HG03521 (cell line): ENCODE data around the gene GYPA.
"Not testable (repeated sequence)": the region's sequence is repeated elsewhere in the genome, so short reads cannot be mapped to it uniquely, and the experiment has no call there.

Source experiments
- ATAC-seq: cut with Tn5 transposase; IDR thresholded peaks from one replicate; pipeline ENCODE4 v1.9.1; 2021; ENCODE audit warnings: mild to moderate bottlenecking, moderate library complexity; ENCODE audit not compliant: unreplicated experiment

Gene GYPA

DNA sequence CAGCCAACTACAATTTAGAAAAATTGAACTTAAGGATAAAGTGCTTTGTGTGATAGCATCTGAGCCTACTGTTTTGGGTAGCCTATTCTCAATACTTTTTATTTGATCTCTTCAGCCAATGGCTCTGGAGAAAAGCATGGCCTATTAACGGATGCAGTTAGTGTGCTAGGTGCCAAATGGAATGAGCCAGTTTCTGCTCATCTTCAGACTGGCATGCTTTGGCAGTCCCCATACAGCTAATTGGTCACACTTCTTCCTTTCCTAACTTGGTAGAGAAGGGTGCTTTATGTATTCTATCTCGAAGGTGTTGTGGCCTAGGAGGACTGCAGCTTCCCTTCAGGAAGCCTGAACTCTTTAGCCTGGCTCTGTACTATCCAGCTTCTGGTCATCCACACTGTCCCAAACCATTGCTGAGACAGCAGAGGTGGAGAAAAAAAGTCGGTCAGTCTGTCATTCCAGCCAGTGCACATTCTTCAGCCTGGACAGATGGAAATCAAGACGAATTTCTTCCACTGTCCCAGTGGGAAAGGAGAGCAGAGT, 11.1 kb downstream of the GYPA start:
- ATAC-seq: not testable (repeated sequence)

DNA sequence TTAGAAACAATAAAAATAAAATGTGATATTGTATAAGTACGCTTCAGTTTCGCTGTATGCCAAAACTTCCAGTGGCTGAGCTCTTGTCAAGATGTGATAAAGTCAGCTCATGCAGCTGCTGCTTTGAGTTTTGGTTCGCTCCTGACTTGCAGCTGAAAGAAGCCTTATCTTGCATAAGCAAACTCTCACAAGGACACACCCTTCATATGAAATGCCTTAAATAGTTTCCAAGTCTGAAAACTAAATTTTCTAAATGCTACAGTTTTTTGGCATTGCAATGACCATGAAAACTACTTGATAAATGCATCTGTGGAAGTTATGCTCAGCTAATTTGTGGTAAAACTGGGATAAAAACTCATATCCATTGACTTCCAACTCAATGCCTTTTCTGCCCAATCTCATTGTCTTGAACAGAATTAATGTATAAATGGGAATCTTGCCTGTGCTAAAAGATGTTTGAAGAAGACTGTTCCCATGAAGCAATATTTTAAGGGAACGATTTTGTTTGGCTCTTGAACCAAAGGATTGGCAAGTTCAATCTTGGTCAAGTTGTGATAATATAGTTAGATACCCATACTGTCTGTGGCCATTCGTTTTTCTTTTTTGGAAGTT, 11.7 kb downstream of the GYPA start:
- not testable (repeated sequence) for ATAC-seq

DNA sequence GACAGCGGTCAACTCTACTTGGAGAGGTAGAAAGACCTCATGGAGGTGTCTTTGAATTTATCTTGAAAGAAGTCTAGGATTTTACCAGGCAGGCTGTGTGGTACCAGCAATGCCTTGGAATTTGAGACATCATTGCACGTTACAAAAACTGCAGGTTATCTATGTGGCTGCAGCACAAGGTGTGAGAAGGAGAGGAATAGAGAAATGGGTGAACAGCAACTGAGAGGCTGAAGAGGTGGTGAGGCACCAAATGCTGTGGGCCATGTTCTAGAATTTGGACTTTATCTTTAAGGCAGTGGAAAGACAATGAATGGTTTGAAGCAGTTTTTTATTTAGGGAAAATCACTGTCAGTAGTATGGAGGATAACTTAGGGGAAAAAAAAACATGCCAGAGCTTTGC, 15.4 kb downstream of the GYPA start:
- not testable (repeated sequence) for ATAC-seq

DNA sequence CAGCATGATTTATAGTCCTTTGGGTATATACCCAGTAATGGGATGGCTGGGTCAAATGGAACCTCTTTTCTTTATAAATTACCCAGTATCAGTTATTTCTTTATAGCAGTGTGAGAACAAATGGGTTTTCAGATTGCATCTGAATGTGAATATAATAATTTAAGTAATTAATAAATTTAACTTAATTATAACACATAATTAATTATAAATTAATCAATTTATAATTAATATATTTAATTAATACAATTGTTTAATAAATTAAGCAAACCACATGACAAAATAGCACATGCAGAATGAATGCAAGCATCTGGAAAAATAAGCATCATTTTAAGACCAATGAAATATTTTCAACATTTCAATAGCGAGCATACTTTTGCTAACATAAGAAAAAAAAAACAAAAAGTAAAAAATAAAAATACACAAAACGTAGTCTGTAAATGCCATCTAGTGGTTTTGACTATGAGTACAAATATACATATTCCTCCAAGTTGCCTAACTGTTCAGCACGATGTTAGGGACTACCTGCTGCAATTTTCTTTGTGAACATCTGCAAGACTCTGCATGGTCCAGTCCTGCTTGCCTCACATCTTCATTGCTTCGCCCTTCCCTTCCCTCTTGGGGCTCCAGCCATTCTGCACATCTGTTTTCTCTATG, 16.4 kb downstream of the GYPA start:
- ATAC-seq: not testable (repeated sequence)

DNA sequence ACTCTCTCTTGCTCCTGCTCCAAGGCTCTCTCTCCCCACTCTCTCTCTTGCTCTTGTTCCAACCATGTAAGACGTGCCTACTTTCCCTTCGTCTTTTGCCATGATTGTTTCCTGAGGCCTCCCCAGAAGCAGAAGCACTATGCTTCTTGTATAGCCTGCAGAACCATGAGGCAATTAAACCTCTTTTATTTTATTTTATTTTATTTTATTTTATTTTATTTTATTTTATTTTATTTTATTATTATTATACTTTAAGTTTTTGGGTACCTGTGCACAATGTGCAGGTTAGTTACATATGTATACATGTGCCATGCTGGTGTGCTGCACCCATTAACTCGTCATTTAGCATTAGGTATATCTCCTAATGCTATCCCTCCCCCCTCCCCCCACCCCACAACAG, 17.2 kb downstream of the GYPA start:
- ATAC-seq: not testable (repeated sequence)

DNA sequence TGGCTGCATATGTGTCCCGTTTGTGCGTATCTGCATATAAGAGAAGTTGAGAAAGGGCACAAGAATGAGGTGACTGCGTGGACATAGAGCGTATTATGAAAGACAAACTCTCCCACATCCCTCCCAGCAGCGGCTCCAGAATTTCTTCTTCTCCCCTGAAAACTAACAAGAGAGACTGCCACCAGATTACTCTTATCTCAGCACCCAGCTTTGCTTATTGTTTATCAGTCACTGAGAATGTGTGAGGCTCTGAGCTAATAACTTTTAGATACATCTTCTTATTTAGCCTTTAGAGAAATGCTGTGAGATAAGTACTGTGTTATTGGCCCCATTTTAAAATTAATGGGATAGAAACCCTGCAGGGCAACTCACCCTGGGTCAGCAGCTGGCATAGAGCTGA, 20.8 kb downstream of the GYPA start:
- ATAC-seq: not testable (repeated sequence)

DNA sequence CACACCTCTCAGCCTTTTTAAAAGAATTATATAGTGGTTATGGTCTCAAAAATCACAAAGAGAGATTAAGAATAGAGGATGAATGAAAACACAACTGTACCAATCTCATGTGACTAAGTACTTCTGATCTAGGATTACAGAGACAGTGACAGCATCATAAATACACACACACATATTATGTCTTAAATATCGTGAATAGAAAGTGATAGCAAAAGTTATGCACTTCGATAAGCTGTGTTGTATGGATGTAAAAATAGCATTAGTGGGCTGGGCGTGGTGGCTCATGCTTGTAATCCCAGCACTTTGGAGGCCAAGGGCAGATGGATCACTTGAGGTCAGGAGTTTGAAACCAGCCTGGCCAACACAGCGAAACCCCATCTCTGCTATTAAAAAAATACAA, 25.0 kb downstream of the GYPA start:
- no peak for ATAC-seq

DNA sequence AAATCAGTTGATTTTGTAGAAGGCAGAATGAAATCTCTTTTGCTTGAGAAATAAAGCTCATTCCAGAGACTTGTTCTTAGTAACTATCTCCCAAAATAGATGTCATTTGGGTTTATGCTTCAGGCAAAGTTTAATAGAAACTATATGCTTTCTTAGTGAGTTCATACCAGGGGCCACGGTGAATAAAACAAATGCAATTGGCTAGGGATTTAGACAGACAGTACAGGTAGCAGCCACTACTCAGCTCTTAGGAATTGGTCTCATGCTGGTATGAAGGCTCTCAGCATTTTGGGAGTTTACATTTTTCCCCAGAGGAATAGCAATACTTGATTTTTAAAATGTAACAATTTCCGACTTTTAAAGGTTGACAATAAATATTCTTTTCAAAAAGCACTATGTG, 27.0 kb downstream of the GYPA start:
- no peak for ATAC-seq

DNA sequence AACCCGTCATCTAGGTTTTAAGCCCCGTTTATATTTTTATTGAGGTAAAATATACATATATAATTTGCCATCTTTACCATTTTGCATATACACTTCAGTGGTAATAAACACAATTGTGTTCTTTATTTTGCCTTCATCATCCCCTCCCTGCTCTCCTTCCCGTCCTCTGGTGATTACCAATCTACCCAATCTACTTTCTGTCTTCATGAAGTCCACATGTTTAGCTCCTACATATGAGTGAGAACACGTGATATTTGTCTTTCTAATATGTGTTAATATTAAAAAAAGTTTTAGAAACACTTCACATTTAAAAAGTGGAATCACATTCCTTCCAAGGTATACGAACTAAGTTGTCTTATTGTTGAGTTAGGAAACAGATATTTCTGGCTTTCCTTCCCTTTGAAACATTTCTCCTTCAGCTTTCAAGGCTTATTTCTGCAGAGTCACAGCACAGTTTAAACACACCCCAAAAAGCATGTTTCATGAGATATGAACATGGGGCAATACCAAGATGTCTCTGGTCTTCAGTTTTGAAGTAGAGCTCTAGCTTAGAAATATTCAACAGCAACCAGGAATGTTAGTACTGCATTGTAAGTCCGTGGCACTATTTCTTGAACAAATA, 35.9 kb downstream of the GYPA start:
- ATAC-seq: no peak

DNA sequence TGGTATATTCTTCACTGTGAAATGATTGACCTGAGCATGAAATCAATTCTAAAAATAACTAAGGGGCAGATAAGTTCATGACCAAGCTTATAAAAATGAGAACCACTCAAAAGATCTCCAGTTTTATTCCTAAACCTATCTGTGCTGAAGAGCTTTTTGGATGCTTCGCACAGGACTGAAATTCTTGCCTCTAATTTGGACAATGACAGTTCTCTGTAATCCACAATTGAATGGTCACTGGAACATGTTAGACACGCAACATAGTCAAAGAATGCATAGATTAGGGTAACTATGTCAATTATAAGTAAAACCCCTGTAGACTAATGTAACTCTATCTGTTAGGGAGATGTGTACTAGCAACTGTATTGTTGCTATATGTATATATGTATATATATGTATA, 42.7 kb downstream of the GYPA start:
- ATAC-seq: not testable (repeated sequence)

DNA sequence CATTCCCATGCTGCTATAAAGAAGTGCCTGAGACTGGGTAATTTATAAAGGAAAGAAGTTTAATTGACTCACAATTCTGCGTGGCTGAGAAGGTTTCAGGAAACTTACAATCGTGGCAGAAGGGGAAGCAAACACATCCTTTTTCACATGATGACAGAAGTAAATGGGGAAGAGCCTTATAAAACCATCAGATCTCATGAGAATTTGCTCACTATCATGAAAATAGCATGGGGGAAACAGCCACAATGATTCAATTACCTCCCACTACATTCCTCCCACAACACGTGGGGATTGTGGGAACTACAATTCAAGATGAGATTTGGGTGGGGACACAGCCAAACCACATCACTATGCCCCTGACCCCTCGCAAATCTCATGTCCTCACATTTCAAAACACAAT, 46.5 kb downstream of the GYPA start:
- not testable (repeated sequence) for ATAC-seq

DNA sequence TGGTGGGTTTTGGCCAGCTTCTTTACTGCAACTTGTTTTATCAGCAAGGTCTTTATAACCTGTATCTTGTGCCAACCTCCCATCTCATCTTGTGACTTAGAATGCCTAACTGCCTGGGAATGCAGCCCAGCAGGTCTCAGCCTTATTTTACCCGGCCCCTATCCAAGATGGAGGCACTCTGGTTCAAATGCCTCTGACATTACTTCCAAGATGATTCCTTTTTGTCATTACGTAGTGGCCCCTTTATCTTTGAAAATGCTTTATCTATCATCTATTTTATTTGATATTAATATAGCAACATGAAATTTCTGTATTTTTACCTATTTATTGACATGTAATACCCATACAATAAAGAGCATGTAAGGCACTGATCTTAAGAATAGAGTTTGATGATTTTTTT, 49.3 kb downstream of the GYPA start:
- not testable (repeated sequence) for ATAC-seq

DNA sequence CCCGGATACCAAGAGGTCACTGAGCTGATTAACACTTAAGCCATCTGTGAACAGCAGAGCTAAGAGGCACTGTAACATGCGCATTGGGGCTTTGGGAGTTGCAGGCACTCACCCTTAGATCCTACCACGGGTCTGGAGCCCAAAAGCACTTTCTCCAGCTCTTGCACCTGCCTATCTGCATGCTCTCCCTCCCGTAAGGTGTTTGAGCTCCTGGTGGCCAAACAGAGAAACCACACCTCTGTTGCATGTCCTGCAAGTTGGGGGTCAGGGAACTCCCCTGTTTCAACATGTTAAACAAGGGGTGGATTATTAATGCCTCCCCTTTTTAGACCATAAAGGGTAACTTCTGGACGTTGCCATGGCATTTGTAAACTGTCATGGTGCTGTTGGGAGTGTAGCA, 49.8 kb downstream of the GYPA start:
- no peak for ATAC-seq

DNA sequence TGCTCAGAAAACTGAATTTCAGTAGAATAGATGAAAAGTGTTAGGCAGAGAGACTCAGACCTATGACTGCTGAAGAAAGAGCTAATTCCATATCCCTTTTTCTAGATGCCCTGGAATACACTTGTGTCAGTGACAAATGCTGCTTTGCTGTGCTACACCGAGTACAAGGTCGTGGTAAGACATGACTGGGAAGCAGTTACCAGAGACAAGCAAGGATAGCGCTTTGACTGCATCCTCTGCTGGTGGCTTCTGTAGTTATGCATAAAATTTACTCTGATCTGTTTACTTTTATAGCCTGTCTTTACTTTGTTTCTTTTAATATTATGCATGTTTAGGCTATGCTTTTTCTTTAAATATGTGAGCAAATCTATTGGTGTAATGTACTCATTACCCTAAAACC, 58.5 kb downstream of the GYPA start:
- not testable (repeated sequence) for ATAC-seq

DNA sequence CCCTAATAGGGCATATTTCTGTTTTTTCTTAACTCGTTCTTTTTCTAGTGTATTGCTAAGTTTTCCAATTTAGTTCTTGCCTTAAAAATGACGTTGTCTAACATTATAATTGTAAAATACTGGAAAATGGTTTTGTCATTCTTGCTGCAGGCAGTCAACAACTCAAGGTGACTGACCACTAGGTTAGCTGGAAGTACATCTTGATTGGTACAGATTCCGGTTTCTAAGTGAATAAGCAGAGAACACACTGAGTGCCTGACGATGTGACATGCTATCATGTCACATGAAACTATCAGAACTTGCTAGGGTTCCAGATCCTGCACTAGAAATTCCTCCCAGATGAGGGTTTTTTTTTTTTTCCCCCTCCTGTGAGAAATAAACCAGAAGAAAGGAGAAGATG, 60.4 kb downstream of the GYPA start:
- ATAC-seq: not testable (repeated sequence)

DNA sequence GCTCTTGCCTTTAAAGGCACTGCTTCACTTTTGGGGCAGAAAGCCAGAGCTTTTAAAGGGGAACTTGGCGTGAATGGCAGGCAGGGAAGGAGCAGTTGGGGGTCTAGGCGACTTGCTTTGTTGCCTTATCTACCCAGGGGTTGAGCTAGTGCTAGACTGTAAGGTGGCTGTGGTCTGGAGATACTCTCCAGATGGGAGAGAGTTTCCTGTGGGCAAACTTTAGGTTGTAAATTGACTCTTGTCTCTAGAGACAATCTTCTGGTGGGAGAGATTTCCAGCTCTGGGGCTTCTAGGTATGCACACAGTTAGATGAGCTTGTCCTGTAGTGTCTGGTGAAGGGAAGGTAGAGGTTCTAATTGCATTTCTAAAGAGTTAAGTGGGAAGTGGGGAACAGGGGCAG, 61.8 kb downstream of the GYPA start:
- not testable (repeated sequence) for ATAC-seq

DNA sequence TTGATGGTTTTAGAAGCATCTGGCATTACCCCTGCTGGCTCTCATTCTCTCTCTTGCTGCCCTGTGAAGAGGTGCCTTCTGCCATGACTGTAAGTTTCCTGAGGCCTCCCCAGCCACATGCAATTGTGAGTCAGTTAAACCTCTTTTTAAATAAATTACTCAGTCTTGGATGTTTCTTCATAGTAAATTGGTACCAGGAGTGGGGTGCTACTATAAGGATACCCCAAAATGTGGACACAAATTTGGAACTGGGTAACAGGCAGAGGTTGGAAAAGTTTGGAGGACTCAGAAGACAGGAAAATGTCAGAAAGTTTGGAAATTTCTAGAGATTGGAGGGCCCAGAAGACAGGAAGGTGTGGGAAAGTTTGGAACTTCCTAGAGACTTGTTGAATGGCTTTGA, 79.0 kb downstream of the GYPA start:
- not testable (repeated sequence) for ATAC-seq

DNA sequence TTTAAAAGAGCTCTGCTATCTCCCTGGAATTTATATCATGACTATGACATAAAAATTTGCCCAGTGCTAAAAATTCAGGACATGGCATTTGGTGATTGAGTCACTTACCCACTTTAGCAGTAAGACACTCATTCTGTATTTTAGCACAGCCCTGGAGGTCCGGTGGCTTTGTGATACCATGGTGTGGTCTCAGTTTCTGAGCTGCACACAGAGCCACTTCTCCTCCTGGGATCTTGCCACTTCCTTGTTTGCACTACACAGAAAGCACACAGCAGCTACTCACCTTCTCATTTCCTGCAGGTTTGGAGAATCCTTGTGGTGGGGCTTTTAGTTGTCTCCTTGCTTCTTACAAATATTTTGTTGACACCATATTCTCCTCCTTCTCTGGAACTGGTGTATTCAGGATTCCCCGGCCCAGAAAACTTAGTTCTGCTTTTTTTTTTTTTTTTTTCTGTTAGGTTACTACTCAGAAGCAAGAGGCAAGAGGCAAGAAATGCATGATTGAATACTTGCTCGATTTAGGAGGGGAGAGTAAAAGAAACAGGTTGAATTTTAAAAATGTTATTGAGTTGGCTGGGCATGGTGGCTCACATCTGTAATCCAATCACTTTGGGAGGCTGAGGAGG, 80.2 kb downstream of the GYPA start:
- not testable (repeated sequence) for ATAC-seq
